HG03135 (cell line): ENCODE data around the gene MED26.
"Not testable (repeated sequence)": the region's sequence is repeated elsewhere in the genome, so short reads cannot be mapped to it uniquely, and the experiment has no call there.

Experiments
- ATAC-seq: cut with Tn5 transposase; IDR thresholded peaks from one replicate; pipeline ENCODE4 v1.9.1; 2021; ENCODE audit warnings: mild to moderate bottlenecking, moderate library complexity; ENCODE audit not compliant: unreplicated experiment

MED26 gene

GRCh38 chr19:16628183-16628983 lies at the start of gene MED26:
Gene MED26 (minus strand): TSS chr19:16628204. CDS start chr19:16627943, 261 bp downstream.
- ATAC-seq: peak; percentile 83

GRCh38 chr19:16677055-16677454 lies 49.1 kb upstream of the MED26 start:
- ATAC-seq: no peak

- ATAC-seq: no peak
These were observed 48.2 kb upstream of the MED26 start for GRCh38 chr19:16676101-16676798.

- ATAC-seq: not testable (repeated sequence)
These were observed 45.8 kb upstream of the MED26 start for GRCh38 chr19:16673839-16674238.

GRCh38 chr19:16673231-16673630 lies 45.2 kb upstream of the MED26 start:
- no peak for ATAC-seq

GRCh38 chr19:16671652-16672274 lies 43.8 kb upstream of the MED26 start:
- ATAC-seq: no peak

- ATAC-seq: no peak
These were observed 42.3 kb upstream of the MED26 start for GRCh38 chr19:16670291-16670690.

GRCh38 chr19:16668702-16669101 lies 40.7 kb upstream of the MED26 start:
- ATAC-seq: not testable (repeated sequence)

- ATAC-seq: no peak
These were observed 40.2 kb upstream of the MED26 start for GRCh38 chr19:16668176-16668575.

- ATAC-seq: no peak
These were observed 33.6 kb upstream of the MED26 start for GRCh38 chr19:16661480-16662034.

GRCh38 chr19:16660763-16661479 lies 32.9 kb upstream of the MED26 start, which contains the start of gene TMEM38A:
Gene TMEM38A (plus strand): TSS chr19:16661139. CDS start chr19:16661218, 79 bp downstream.
- no peak for ATAC-seq

- peak; percentile 81 for ATAC-seq
These were observed 32.1 kb upstream of the MED26 start, which contains the start of gene SMIM7 for GRCh38 chr19:16659832-16660708. Gene SMIM7 (minus strand): TSS chr19:16660144. CDS start chr19:16660110, 34 bp downstream.

- ATAC-seq: no peak
These were observed 31.4 kb upstream of the MED26 start for GRCh38 chr19:16659464-16659831.

GRCh38 chr19:16657384-16657783 lies 29.4 kb upstream of the MED26 start:
- no peak for ATAC-seq

- ATAC-seq: no peak
These were observed 27.7 kb upstream of the MED26 start for GRCh38 chr19:16655727-16656126.

GRCh38 chr19:16654627-16655026 lies 26.6 kb upstream of the MED26 start:
- ATAC-seq: no peak

- ATAC-seq: no peak
These were observed 26.1 kb upstream of the MED26 start for GRCh38 chr19:16654140-16654539.

GRCh38 chr19:16652854-16653253 lies 24.9 kb upstream of the MED26 start:
- no peak for ATAC-seq

- ATAC-seq: not testable (repeated sequence)
These were observed 23.6 kb upstream of the MED26 start for GRCh38 chr19:16651421-16652188.
